SK-N-SH (cell line): Measurements from ENCODE around the gene REM1. TPM values are rescaled to one million over a fixed set of nuclear protein-coding genes. Genes with fewer than 3 reads are reported as not detected.

ENCODE experiments used
- CTCF ChIA-PET: fragments of 300-600, 350-600 bp; formaldehyde crosslinking; extraction: SDS; loops from one replicate; lab custom pipeline; 2021; lab: Yijun Ruan, JAX
- POLR2A ChIA-PET: fragments of 350-600 bp; sonication (Branson Sonifier 250); formaldehyde crosslinking; extraction: SDS; loops from one replicate; lab custom pipeline; 2020; ENCODE audit warnings: antibody characterized with exemption, inconsistent platforms; lab: Yijun Ruan, JAX
- DNase-seq: peaks from one replicate; pipeline ENCODE4 v3.0.0; 2012
- H2AFZ ChIP-seq: fragments of 200-600 bp; sonication (generic); 2 replicates; pipeline ENCODE4 v1.8.1; 2016; ENCODE audit warnings: antibody characterized with exemption, mild to moderate bottlenecking, low read depth
- H3F3A ChIP-seq: fragments of 200-600 bp; sonication (generic); replicated peaks from 2 replicates; pipeline ENCODE3; 2016; ENCODE audit warnings: antibody characterized with exemption, mild to moderate bottlenecking; ENCODE audit not compliant: insufficient read depth
- H3K27ac ChIP-seq, 2 experiments: fragments of 200-500 bp in 1 of 2; fragments of 200-600 bp in 1 of 2; sonication (Bioruptor generic) in 1 of 2; sonication (generic), shearing (Covaris generic) in 1 of 2; 2 replicates each; pipeline versions ENCODE4 v1.5.1 to v1.6.1; 2014 to 2016; ENCODE audit warnings: low read depth in 2 of 2, inconsistent platforms in 1 of 2, low read length in 1 of 2, mild to moderate bottlenecking in 1 of 2, mixed read lengths in 1 of 2
- H3K27me3 ChIP-seq: fragments of 200-600 bp; sonication (generic), shearing (Covaris generic); 2 replicates; pipeline ENCODE4 v1.6.1; 2016; ENCODE audit warnings: mixed run types; ENCODE audit not compliant: insufficient read depth
- H3K36me3 ChIP-seq, 2 experiments: fragments of 200-500 bp in 1 of 2; fragments of 200-600 bp in 1 of 2; sonication (Bioruptor generic) in 1 of 2; sonication (generic) in 1 of 2; replicated peaks in 1 of 2; 2 replicates each; pipeline versions ENCODE3 to v1.5.1; 2014 to 2016; ENCODE audit warnings: low read length in 1 of 2, mild to moderate bottlenecking in 1 of 2; ENCODE audit not compliant: insufficient read depth in 2 of 2, control insufficient read depth in 1 of 2
- H3K4me1 ChIP-seq, 2 experiments: fragments of 200-500 bp in 1 of 2; fragments of 200-600 bp in 1 of 2; sonication (Bioruptor generic) in 1 of 2; sonication (generic), shearing (Covaris generic) in 1 of 2; 2 replicates each; pipeline versions ENCODE4 v1.5.1 to v1.6.1; 2014 to 2016; ENCODE audit warnings: low read depth in 1 of 2, low read length in 1 of 2, mixed run types in 1 of 2; ENCODE audit not compliant: insufficient read depth in 2 of 2, control insufficient read depth in 1 of 2
- H3K4me2 ChIP-seq: fragments of 200-600 bp; sonication (generic), shearing (Covaris generic); 2 replicates; pipeline ENCODE4 v1.6.1; 2017; ENCODE audit warnings: mixed run types
- H3K4me3 ChIP-seq, 2 experiments: fragments of 200-500 bp in 1 of 2; fragments of 200-600 bp in 1 of 2; sonication (Bioruptor generic) in 1 of 2; sonication (generic), shearing (Covaris generic) in 1 of 2; 2 replicates each; pipeline versions ENCODE4 v1.5.1 to v1.8.1; 2014 to 2016; ENCODE audit warnings: low read depth in 2 of 2, inconsistent platforms in 1 of 2, low read length in 1 of 2, mild to moderate bottlenecking in 1 of 2, mixed read lengths in 1 of 2, moderate library complexity in 1 of 2
- H3K79me2 ChIP-seq: fragments of 200-600 bp; sonication (generic); 2 replicates; pipeline ENCODE4 v1.8.1; 2017; ENCODE audit warnings: mild to moderate bottlenecking; ENCODE audit not compliant: insufficient read depth
- H3K9ac ChIP-seq: fragments of 200-600 bp; sonication (generic); 2 replicates; pipeline ENCODE4 v1.6.1; 2017; ENCODE audit warnings: mixed run types
- H3K9me2 ChIP-seq: fragments of 200-600 bp; sonication (generic); 2 replicates; pipeline ENCODE4 v1.6.1; 2017; ENCODE audit warnings: mixed run types
- H3K9me3 ChIP-seq: fragments of 200-600 bp; sonication (generic); 2 replicates; pipeline ENCODE4 v1.6.1; 2017; ENCODE audit warnings: mixed run types, mild to moderate bottlenecking, moderate library complexity
- H4K20me1 ChIP-seq: fragments of 200-600 bp; sonication (generic); 2 replicates; pipeline ENCODE4 v1.6.1; 2017; ENCODE audit warnings: mild to moderate bottlenecking, mixed run types; ENCODE audit not compliant: insufficient read depth
- GATA2 ChIP-seq: sonication (generic); formaldehyde crosslinking; IDR thresholded peaks from 2 replicates; pipeline ENCODE4 v1.5.0; 2020; ENCODE audit warnings: mild to moderate bottlenecking, missing genetic modification reagents
- IRF3 ChIP-seq: fragments of 150-350 bp; IDR thresholded peaks from 2 replicates; pipeline ENCODE4 v1.6.1; 2016; ENCODE audit warnings: mild to moderate bottlenecking, low read depth, low read length
- NFIC ChIP-seq: IDR thresholded peaks from 2 replicates; pipeline ENCODE4 v1.4.0; 2012; ENCODE audit warnings: borderline replicate concordance
- RAD21 ChIP-seq: IDR thresholded peaks from 2 replicates; pipeline ENCODE4 v1.6.1; 2012; ENCODE audit warnings: mild to moderate bottlenecking, low read length
- TCF12 ChIP-seq: IDR thresholded peaks from 2 replicates; pipeline ENCODE4 v1.4.0; 2012
- USF2 ChIP-seq: fragments of 150-350 bp; IDR thresholded peaks from 2 replicates; pipeline ENCODE4 v1.6.1; 2017; ENCODE audit warnings: antibody characterized with exemption, low read length, low read depth, borderline replicate concordance
- WGBS: methylation state at CpG from one replicate; pipeline ENCODE4 v1.1.6; 2017; ENCODE audit warnings: low lambda C conversion rate; 5-methylcytosine and 5-hydroxymethylcytosine counted together
- polyA plus RNA-seq, 3 experiments: library from polyadenylated mRNA; depleted of rRNA; stranded (reverse); fragments of >200 nt; gene quantifications; 2 replicates each; pipeline ENCODE4 v1.2.3, GENCODE V29; 2012

Gene REM1
- polyA plus RNA-seq, 1 of the 3 experiments (the other 2 are of a cell fraction) = 7.1 TPM

DNA sequence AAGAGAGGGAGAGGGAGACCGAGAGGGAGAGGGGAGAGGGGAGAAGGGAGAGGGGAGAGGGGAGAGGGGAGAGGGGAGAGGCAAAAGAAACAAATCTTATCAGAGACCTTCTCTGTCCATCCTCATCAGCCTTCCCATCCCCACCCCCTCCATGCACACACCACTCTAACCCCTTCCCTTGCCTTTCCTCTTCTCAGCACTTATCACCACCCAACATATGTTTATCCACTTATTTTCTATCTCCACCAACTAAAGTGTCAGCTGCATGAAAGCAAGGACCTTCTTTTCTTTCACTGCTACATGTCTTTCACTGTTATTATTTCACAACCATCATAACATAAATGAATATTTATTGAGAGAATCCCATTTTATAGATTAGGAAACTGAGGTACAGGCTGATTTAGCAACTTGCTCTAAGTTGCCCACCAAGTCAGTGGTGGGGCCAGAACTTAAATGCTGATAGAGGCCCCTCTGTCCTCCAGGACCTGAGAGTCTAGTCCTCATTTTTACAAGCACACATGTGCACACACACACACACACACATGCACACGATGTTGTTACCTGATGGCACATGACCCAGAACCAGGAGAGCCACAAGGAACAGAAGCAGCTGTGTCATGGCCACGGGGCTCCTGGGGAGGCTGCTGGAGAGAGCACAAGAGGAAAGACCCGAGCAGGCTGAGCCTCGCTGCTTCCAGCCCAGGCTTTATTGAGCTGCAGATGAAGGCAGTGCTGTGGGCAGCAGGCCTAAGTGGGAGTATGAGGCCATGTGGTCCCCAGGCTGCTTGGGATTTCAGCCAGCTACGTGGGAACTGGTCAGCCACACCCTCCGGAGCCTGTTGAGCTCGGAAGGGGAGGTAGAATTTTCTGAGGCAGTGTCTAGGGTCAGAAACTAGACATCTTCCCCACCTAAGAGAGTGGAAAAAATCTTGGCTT lies 2.4 kb upstream of the REM1 start:
- no peak for DNase-seq
- Histone ChIP-seq H3K27me3 (no peaks in the 10 kb centered on the region), H3K27ac (no peak overlapping the region), H3K4me3 (no peak overlapping the region), H3K79me2 (no peaks in the 10 kb centered on the region; the same call in 1 of the 2 replicates), H4K20me1 (no peaks in the 10 kb centered on the region), H3K9ac (no peak overlapping the region), H3F3A (no peaks in the 10 kb centered on the region), H3K9me3 (no peaks in the 10 kb centered on the region), H3K4me2 (no peak overlapping the region), H3K36me3 (no peaks in the 10 kb centered on the region), H2AFZ (no peak overlapping the region), H3K4me1 (peaks cover 2 to 7% of the 10 kb centered on the region in 2 experiments; a peak in 2 of 4 replicates), H3K9me2 (no peaks in the 10 kb centered on the region)
- POLR2A ChIA-PET = no interaction called here
- TF ChIP-seq RAD21 (no peak), GATA2 (no peak), NFIC (no peak), TCF12 (no peak), USF2 (no peak), IRF3 (no peak)
- 53% methylated on average over 8 of the region's 8 CpGs for WGBS
- CTCF ChIA-PET = interaction anchor here (0.5 to 1.5 kb wide), 3 partner anchors 30 to 45 kb away, joined by 3 read pairs; no protein-coding TSS in a partner anchor

GRCh38 chr20:31473331-31474096 lies 1.6 kb upstream of the REM1 start:
- Histone ChIP-seq H3K79me2 (no peaks in the 10 kb centered on the region; the same call in 1 of the 2 replicates), H3K9me3 (no peaks in the 10 kb centered on the region), H3K27me3 (no peaks in the 10 kb centered on the region), H3K36me3 (no peaks in the 10 kb centered on the region), H3K9me2 (no peaks in the 10 kb centered on the region), H4K20me1 (no peaks in the 10 kb centered on the region), H2AFZ (no peak overlapping the region), H3K27ac (no peak overlapping the region), H3K4me3 (no peak overlapping the region), H3K4me1 (peaks cover 2 to 7% of the 10 kb centered on the region in 2 experiments; a peak in 2 of 4 replicates), H3K9ac (no peak overlapping the region), H3K4me2 (no peak overlapping the region), H3F3A (no peaks in the 10 kb centered on the region)
- 49% methylated on average over 5 of the region's 5 CpGs for WGBS
- DNase-seq = no peak
- ChIA-PET CTCF (interaction anchor here (0.8 to 2.4 kb wide), 4 partner anchors 11 to 30 kb away, joined by 3 to 10 read pairs (median 4); no protein-coding TSS in a partner anchor), POLR2A (no interaction called here)
- no peak for TF ChIP-seq NFIC
